ENCODE data around the gene TEKT5.

The TEKT5 gene

GRCh38 chr16:10644092-10644491 is 50.6 kb downstream of the TEKT5 start:
- TF ChIP-seq, protein P1, sequence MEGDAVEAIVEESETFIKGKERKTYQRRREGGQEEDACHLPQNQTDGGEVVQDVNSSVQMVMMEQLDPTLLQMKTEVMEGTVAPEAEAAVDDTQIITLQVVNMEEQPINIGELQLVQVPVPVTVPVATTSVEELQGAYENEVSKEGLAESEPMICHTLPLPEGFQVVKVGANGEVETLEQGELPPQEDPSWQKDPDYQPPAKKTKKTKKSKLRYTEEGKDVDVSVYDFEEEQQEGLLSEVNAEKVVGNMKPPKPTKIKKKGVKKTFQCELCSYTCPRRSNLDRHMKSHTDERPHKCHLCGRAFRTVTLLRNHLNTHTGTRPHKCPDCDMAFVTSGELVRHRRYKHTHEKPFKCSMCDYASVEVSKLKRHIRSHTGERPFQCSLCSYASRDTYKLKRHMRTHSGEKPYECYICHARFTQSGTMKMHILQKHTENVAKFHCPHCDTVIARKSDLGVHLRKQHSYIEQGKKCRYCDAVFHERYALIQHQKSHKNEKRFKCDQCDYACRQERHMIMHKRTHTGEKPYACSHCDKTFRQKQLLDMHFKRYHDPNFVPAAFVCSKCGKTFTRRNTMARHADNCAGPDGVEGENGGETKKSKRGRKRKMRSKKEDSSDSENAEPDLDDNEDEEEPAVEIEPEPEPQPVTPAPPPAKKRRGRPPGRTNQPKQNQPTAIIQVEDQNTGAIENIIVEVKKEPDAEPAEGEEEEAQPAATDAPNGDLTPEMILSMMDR (IDR thresholded peaks at IDR 0.05; ENCODE audit: insufficient read depth, low read length) = no peak
- TF ChIP-seq, protein P2, sequence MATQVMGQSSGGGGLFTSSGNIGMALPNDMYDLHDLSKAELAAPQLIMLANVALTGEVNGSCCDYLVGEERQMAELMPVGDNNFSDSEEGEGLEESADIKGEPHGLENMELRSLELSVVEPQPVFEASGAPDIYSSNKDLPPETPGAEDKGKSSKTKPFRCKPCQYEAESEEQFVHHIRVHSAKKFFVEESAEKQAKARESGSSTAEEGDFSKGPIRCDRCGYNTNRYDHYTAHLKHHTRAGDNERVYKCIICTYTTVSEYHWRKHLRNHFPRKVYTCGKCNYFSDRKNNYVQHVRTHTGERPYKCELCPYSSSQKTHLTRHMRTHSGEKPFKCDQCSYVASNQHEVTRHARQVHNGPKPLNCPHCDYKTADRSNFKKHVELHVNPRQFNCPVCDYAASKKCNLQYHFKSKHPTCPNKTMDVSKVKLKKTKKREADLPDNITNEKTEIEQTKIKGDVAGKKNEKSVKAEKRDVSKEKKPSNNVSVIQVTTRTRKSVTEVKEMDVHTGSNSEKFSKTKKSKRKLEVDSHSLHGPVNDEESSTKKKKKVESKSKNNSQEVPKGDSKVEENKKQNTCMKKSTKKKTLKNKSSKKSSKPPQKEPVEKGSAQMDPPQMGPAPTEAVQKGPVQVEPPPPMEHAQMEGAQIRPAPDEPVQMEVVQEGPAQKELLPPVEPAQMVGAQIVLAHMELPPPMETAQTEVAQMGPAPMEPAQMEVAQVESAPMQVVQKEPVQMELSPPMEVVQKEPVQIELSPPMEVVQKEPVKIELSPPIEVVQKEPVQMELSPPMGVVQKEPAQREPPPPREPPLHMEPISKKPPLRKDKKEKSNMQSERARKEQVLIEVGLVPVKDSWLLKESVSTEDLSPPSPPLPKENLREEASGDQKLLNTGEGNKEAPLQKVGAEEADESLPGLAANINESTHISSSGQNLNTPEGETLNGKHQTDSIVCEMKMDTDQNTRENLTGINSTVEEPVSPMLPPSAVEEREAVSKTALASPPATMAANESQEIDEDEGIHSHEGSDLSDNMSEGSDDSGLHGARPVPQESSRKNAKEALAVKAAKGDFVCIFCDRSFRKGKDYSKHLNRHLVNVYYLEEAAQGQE (IDR thresholded peaks at IDR 0.05; ENCODE audit: insufficient replicate concordance, low read depth) = no peak
- no peak for TF ChIP-seq SPI1 (IDR thresholded peaks at IDR 0.05; ENCODE audit: borderline replicate concordance, low read depth)
- no peak for TF ChIP-seq POLR2AphosphoS5 (IDR thresholded peaks at IDR 0.05; ENCODE audit: low read depth)
- no peak for TF ChIP-seq GABPA (IDR thresholded peaks at IDR 0.05; ENCODE audit: low read depth)
- H3K27ac ChIP-seq (replicated peaks) = no peak overlapping the region
- no peaks in the 10 kb centered on the region for H3K27me3 ChIP-seq (ENCODE audit: insufficient read depth, poor library complexity, severe bottlenecking)
- no peak overlapping the region for H3K4me3 ChIP-seq (replicated peaks; ENCODE audit: insufficient read depth, low read length)
- DNase-seq (ENCODE audit: low read depth in 1 of 2, low spot score in 1 of 2) = no peak

DNA sequence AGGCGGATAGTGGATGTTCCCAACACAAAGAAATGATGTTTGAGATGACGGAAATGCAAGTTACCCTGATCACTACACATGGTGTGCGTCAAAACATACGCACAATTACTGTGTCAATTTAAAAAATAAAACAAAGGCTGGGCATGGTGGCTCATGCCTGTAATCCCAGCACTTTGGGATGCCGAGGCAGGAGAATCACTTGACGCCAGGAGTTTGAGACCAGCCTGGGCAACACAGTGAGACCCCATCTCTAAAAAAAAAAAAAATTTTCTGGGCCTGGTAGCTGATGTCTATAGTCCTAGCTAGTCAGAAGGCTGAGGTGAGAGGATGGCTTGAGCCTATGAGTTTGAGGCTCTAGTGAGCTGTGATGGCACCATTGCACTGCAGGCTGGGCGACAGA is 51.8 kb downstream of the TEKT5 start:
- no peak for DNase-seq (ENCODE audit: low read depth in 1 of 2, low spot score in 1 of 2)
- Histone ChIP-seq H3K27me3 (ENCODE audit: insufficient read depth, poor library complexity, severe bottlenecking) (no peaks in the 10 kb centered on the region), H3K4me3 (replicated peaks; ENCODE audit: insufficient read depth, low read length) (no peak overlapping the region), H3K27ac (replicated peaks) (no peak overlapping the region)
- TF ChIP-seq GABPA (IDR thresholded peaks at IDR 0.05; ENCODE audit: low read depth) (no peak), SPI1 (IDR thresholded peaks at IDR 0.05; ENCODE audit: borderline replicate concordance, low read depth) (no peak), POLR2AphosphoS5 (IDR thresholded peaks at IDR 0.05; ENCODE audit: low read depth) (no peak)
- TF ChIP-seq, protein P1 (IDR thresholded peaks at IDR 0.05; ENCODE audit: insufficient read depth, low read length) = no peak
- TF ChIP-seq, protein P2 (IDR thresholded peaks at IDR 0.05; ENCODE audit: insufficient replicate concordance, low read depth) = no peak

GRCh38 chr16:10641953-10642949 is 52.5 kb downstream of the TEKT5 start:
- TF ChIP-seq POLR2AphosphoS5 (IDR thresholded peaks at IDR 0.05; ENCODE audit: low read depth) (no peak), SPI1 (IDR thresholded peaks at IDR 0.05; ENCODE audit: borderline replicate concordance, low read depth) (no peak), GABPA (IDR thresholded peaks at IDR 0.05; ENCODE audit: low read depth) (no peak)
- TF ChIP-seq, protein P1 (IDR thresholded peaks at IDR 0.05; ENCODE audit: insufficient read depth, low read length) = no peak
- TF ChIP-seq, protein P2 (IDR thresholded peaks at IDR 0.05; ENCODE audit: insufficient replicate concordance, low read depth) = no peak
- no peak overlapping the region for H3K4me3 ChIP-seq (replicated peaks; ENCODE audit: insufficient read depth, low read length)
- no peak for DNase-seq (ENCODE audit: low read depth in 1 of 2, low spot score in 1 of 2)
- no peaks in the 10 kb centered on the region for H3K27me3 ChIP-seq (ENCODE audit: insufficient read depth, poor library complexity, severe bottlenecking)
- H3K27ac ChIP-seq (replicated peaks) = no peak overlapping the region
